GM12874 (cell line): ENCODE results near the gene CMPK2.
A peak's percentile ranks its signal among the peaks of the same experiment; 100 is the strongest.

Experiments used
- CTCF ChIP-seq: IDR thresholded peaks from 2 replicates; pipeline ENCODE4 v1.5.1; 2011; ENCODE audit warnings: low read depth, mild to moderate bottlenecking, control low read depth, low read length, moderate library complexity; ENCODE audit not compliant: insufficient read depth

Gene CMPK2

GRCh38 chr2:6908291-6908690, 42.6 kb upstream of the CMPK2 start:
- TF ChIP-seq CTCF, result no peak

GRCh38 chr2:6906165-6906741, 40.5 kb upstream of the CMPK2 start:
- no peak for TF ChIP-seq CTCF

GRCh38 chr2:6905668-6906067, 40.0 kb upstream of the CMPK2 start:
- no peak for TF ChIP-seq CTCF

GRCh38 chr2:6896930-6897759, 31.4 kb upstream of the CMPK2 start:
- peak; percentile 39; the same call in 1 of the 2 replicates for TF ChIP-seq CTCF

GRCh38 chr2:6893876-6894482, 28.3 kb upstream of the CMPK2 start:
- TF ChIP-seq CTCF, result no peak

GRCh38 chr2:6888724-6889123, 23.0 kb upstream of the CMPK2 start:
- TF ChIP-seq CTCF, result no peak

- TF ChIP-seq CTCF, result no peak
These were observed 22.1 kb upstream of the CMPK2 start for GRCh38 chr2:6887751-6888192.
